ENCODE results near the gene RIPOR2. TPM values are rescaled to one million over a fixed set of nuclear protein-coding genes. Genes with fewer than 3 reads are reported as not detected.

Gene RIPOR2
- total and polyA plus RNA-seq, 10 of the 15 experiments (the other 5 are each of a cell fraction or from before 2014, with no cell fraction given): 22.2 to 48.2 (median 34.7) TPM

GRCh38 chr6:24985323-24985722 lies 49.6 kb upstream of the RIPOR2 start:
- ChIA-PET CTCF (interaction anchor here (1.3 to 10.6 kb wide), 3 partner anchors 48 to 129 kb away, joined by 4 to 230 read pairs (median 16); partner anchors contain the start of gene RIPOR2), POLR2A (no interaction called here), SMC1A (ENCODE audit: uncharacterized antibody, unreplicated experiment) (interaction anchor here (8.2 kb wide), 1 partner anchor 50 kb away, joined by 54 read pairs; the partner anchor contains the start of gene RIPOR2), RAD21 (ENCODE audit: unreplicated experiment) (no interaction called here)
- Histone ChIP-seq H3K4me2 (ENCODE audit: control insufficient read depth, insufficient read depth) (no peak overlapping the region), H3K4me1 (ENCODE audit: control insufficient read depth, insufficient read depth, low read length) (no peaks in the 10 kb centered on the region), H3K36me3 (ENCODE audit: control insufficient read depth in 2 of 2, insufficient read depth in 2 of 2, low read length in 1 of 2) (no peaks in the 10 kb centered on the region), H3K9me3 (replicated peaks; ENCODE audit: control insufficient read depth, insufficient read depth, low read length) (no peaks in the 10 kb centered on the region; the same call in 2 of the 3 replicates), H2AFZ (ENCODE audit: control insufficient read depth, low read depth, low read length) (no peak overlapping the region), H4K20me1 (ENCODE audit: control insufficient read depth, insufficient read depth) (no peaks in the 10 kb centered on the region), H3K27ac (ENCODE audit: control insufficient read depth, insufficient read depth) (no peak overlapping the region), H3K9ac (ENCODE audit: control insufficient read depth, insufficient read depth, low read length) (no peak overlapping the region), H3K4me3 (no peak overlapping the region), H3K79me2 (ENCODE audit: control insufficient read depth, insufficient read depth, low read length) (no peaks in the 10 kb centered on the region), H3K27me3 (replicated peaks in 1 of 2; ENCODE audit: control insufficient read depth in 2 of 2, insufficient read depth in 2 of 2, low read length in 1 of 2) (no peaks in the 10 kb centered on the region)
- DNase-seq (ENCODE audit: low read depth, low spot score) (no peak), FAIRE-seq (no peak), ATAC-seq (no peak)
- intact Hi-C loops (cut with micrococcal nuclease; ENCODE audit: unreplicated experiment): no loop called here
- BruUV-seq (replicated peaks): no TSS peak
- in situ Hi-C loops (cut with MboI): no loop called here
- 97% methylated on average over 2 of the region's 2 CpGs for WGBS (ENCODE audit: insufficient coverage, insufficient replicate concordance, low lambda C conversion rate, missing lambda C conversion rate)
- TF ChIP-seq SIN3A (IDR thresholded peaks at IDR 0.05; ENCODE audit: low read depth, low read length) (no peak), RUNX3 (IDR thresholded peaks at IDR 0.05; ENCODE audit: low read length) (no peak), STAT3 (IDR thresholded peaks at IDR 0.05; ENCODE audit: low read depth, low read length) (no peak)

GRCh38 chr6:24982231-24982630 lies 46.5 kb upstream of the RIPOR2 start:
- Histone ChIP-seq H3K79me2 (ENCODE audit: control insufficient read depth, insufficient read depth, low read length) (no peaks in the 10 kb centered on the region), H3K9me3 (replicated peaks; ENCODE audit: control insufficient read depth, insufficient read depth, low read length) (no peaks in the 10 kb centered on the region; the same call in 2 of the 3 replicates), H3K4me3 (no peak overlapping the region), H2AFZ (ENCODE audit: control insufficient read depth, low read depth, low read length) (no peak overlapping the region), H4K20me1 (ENCODE audit: control insufficient read depth, insufficient read depth) (no peaks in the 10 kb centered on the region), H3K27me3 (replicated peaks in 1 of 2; ENCODE audit: control insufficient read depth in 2 of 2, insufficient read depth in 2 of 2, low read length in 1 of 2) (no peaks in the 10 kb centered on the region), H3K9ac (ENCODE audit: control insufficient read depth, insufficient read depth, low read length) (no peak overlapping the region), H3K4me1 (ENCODE audit: control insufficient read depth, insufficient read depth, low read length) (no peaks in the 10 kb centered on the region), H3K27ac (ENCODE audit: control insufficient read depth, insufficient read depth) (no peak overlapping the region), H3K36me3 (ENCODE audit: control insufficient read depth in 2 of 2, insufficient read depth in 2 of 2, low read length in 1 of 2) (no peaks in the 10 kb centered on the region), H3K4me2 (ENCODE audit: control insufficient read depth, insufficient read depth) (no peak overlapping the region)
- no peak for DNase-seq (ENCODE audit: low read depth, low spot score)
- ChIA-PET POLR2A (interaction anchor here (0.7 to 1.4 kb wide), 2 partner anchors 33 to 45 kb away, joined by 3 read pairs; no protein-coding TSS in a partner anchor), CTCF (interaction anchor here (1.1 to 2.6 kb wide), 3 partner anchors 9 to 49 kb away, joined by 6 to 24 read pairs (median 8); no protein-coding TSS in a partner anchor), SMC1A (ENCODE audit: uncharacterized antibody, unreplicated experiment) (interaction anchor here (0.7 to 8.2 kb wide), 10 partner anchors 7 to 125 kb away, joined by 3 to 54 read pairs (median 4); partner anchors contain the start of gene RIPOR2), RAD21 (ENCODE audit: unreplicated experiment) (interaction anchor here (1.3 to 3.7 kb wide), 5 partner anchors 9 to 48 kb away, joined by 3 to 14 read pairs (median 4); partner anchors contain the start of gene RIPOR2)
- no TSS peak for BruUV-seq (replicated peaks)
- no peak for ATAC-seq
- in situ Hi-C loops (cut with MboI) (no loop called here), intact Hi-C loops (cut with micrococcal nuclease; ENCODE audit: unreplicated experiment) (no loop called here)
- FAIRE-seq: no peak
- no peak for TF ChIP-seq NR2C1 (IDR thresholded peaks at IDR 0.05)
- TF ChIP-seq CHD2 (IDR thresholded peaks at IDR 0.05; ENCODE audit: borderline replicate concordance, low read depth, low read length): no peak
- TF ChIP-seq E4F1 (IDR thresholded peaks at IDR 0.05; ENCODE audit: borderline replicate concordance, partially characterized antibody): no peak
- no peak for TF ChIP-seq STAT3 (IDR thresholded peaks at IDR 0.05; ENCODE audit: low read depth, low read length)
- TF ChIP-seq IRF3 (IDR thresholded peaks at IDR 0.05): no peak
- TF ChIP-seq EP300 (IDR thresholded peaks at IDR 0.05; ENCODE audit: borderline replicate concordance in 1 of 2, control insufficient read depth in 1 of 2, low read depth in 2 of 2, low read length in 2 of 2): no peak
- no peak for TF ChIP-seq RBBP5 (conservative IDR thresholded peaks at IDR 0.05)
- TF ChIP-seq GABPA (IDR thresholded peaks at IDR 0.05; ENCODE audit: low read depth): no peak
- no peak for TF ChIP-seq IKZF1 (conservative IDR thresholded peaks at IDR 0.05)
